Neural cell (in vitro differentiated cells): ENCODE measurements around the gene DMC1. TPM values are rescaled to one million over a fixed set of nuclear protein-coding genes. Genes with fewer than 3 reads are reported as not detected.

Experiments
- H2AFZ ChIP-seq: fragments of 200-600, 300-800 bp; sonication (generic), shearing (Covaris generic); 2 replicates; pipeline ENCODE4 v1.6.0; 2014; ENCODE audit warnings: low read depth, mild to moderate bottlenecking, antibody characterized with exemption, low read length, moderate library complexity
- H3F3A ChIP-seq: fragments of 200-600 bp; shearing (Covaris generic); 2 replicates; pipeline ENCODE4 v1.6.1; 2016; ENCODE audit warnings: mild to moderate bottlenecking, moderate library complexity, mixed read lengths, antibody characterized with exemption, low read length; ENCODE audit not compliant: insufficient read depth, poor library complexity, severe bottlenecking
- H3K27ac ChIP-seq: fragments of 200-600, 300-800 bp; sonication (generic), shearing (Covaris generic); 2 replicates; pipeline ENCODE4 v1.5.1; 2014; ENCODE audit warnings: mild to moderate bottlenecking, low read length, moderate library complexity
- H3K27me3 ChIP-seq: fragments of 300-800, 200-600 bp; sonication (generic), shearing (Covaris generic); 2 replicates; pipeline ENCODE4 v1.6.0; 2014; ENCODE audit warnings: mild to moderate bottlenecking, low read depth, low read length, moderate library complexity; ENCODE audit not compliant: insufficient read depth
- H3K36me3 ChIP-seq: fragments of 300-800, 200-600 bp; sonication (generic), shearing (Covaris generic); 2 replicates; pipeline ENCODE4 v1.5.1; 2014; ENCODE audit warnings: mild to moderate bottlenecking, antibody characterized with exemption, low read length, moderate library complexity; ENCODE audit not compliant: insufficient read depth
- H3K4me2 ChIP-seq: fragments of 300-800, 200-600 bp; sonication (generic), shearing (Covaris generic); 2 replicates; pipeline ENCODE4 v1.6.0; 2014; ENCODE audit warnings: mild to moderate bottlenecking, low read length
- H3K4me3 ChIP-seq: fragments of 300-800, 200-600 bp; sonication (generic), shearing (Covaris generic); 2 replicates; pipeline ENCODE4 v1.5.1; 2014; ENCODE audit warnings: mild to moderate bottlenecking, low read length, moderate library complexity
- H3K79me2 ChIP-seq: fragments of 200-600 bp; shearing (Covaris generic); replicated peaks from 2 replicates; pipeline ENCODE4 v1.6.0; 2014; ENCODE audit warnings: mild to moderate bottlenecking, low read length, moderate library complexity; ENCODE audit not compliant: insufficient read depth
- H3K9ac ChIP-seq: fragments of 300-800, 200-600 bp; sonication (generic), shearing (Covaris generic); 2 replicates; pipeline ENCODE4 v1.6.1; 2016; ENCODE audit warnings: mild to moderate bottlenecking, low read length, mixed read lengths
- H3K9me2 ChIP-seq: fragments of 200-600 bp; shearing (Covaris generic); 2 replicates; pipeline ENCODE4 v1.6.1; 2016; ENCODE audit warnings: mild to moderate bottlenecking, low read length, mixed read lengths; ENCODE audit not compliant: insufficient read depth
- H3K9me3 ChIP-seq: fragments of 200-600, 300-800 bp; sonication (generic), shearing (Covaris generic); 2 replicates; pipeline ENCODE4 v1.6.1; 2016; ENCODE audit warnings: mild to moderate bottlenecking, mixed run types, low read length, moderate library complexity, mixed read lengths
- H4K20me1 ChIP-seq: fragments of 200-600 bp; shearing (Covaris generic); 2 replicates; pipeline ENCODE4 v1.6.1; 2016; ENCODE audit warnings: mild to moderate bottlenecking, mixed run types; ENCODE audit not compliant: insufficient read depth
- CTCF ChIP-seq: fragments of 450-650 bp; IDR thresholded peaks from 2 replicates; pipeline ENCODE4 v1.5.1; 2014; ENCODE audit warnings: antibody characterized with exemption, mild to moderate bottlenecking, moderate library complexity; ENCODE audit not compliant: poor library complexity, severe bottlenecking
- EP300 ChIP-seq: fragments of 450-650 bp; conservative IDR thresholded peaks from 2 replicates; pipeline ENCODE4 v1.6.1; 2014; ENCODE audit warnings: antibody characterized with exemption, mild to moderate bottlenecking, moderate library complexity; ENCODE audit not compliant: poor library complexity, severe bottlenecking
- EZH2 ChIP-seq: fragments of 200-600, 300-800 bp; shearing (Covaris generic), sonication (generic); IDR thresholded peaks from 2 replicates; pipeline ENCODE4 v1.6.1; 2014; ENCODE audit warnings: antibody characterized with exemption, low read length, borderline replicate concordance, mild to moderate bottlenecking; ENCODE audit not compliant: insufficient read depth, poor library complexity, severe bottlenecking
- MXI1 ChIP-seq: fragments of 450-650 bp; conservative IDR thresholded peaks from 2 replicates; pipeline ENCODE4 v1.6.1; 2014; ENCODE audit warnings: antibody characterized with exemption, mild to moderate bottlenecking; ENCODE audit not compliant: poor library complexity, severe bottlenecking
- POLR2AphosphoS5 ChIP-seq: IDR thresholded peaks from 2 replicates; pipeline ENCODE4 v1.6.1; 2012
- RAD21 ChIP-seq: fragments of 450-650 bp; conservative IDR thresholded peaks from 2 replicates; pipeline ENCODE4 v1.6.1; 2014; ENCODE audit warnings: antibody characterized with exemption, mild to moderate bottlenecking, moderate library complexity
- REST ChIP-seq: IDR thresholded peaks from 2 replicates; pipeline ENCODE4 v1.6.1; 2012; ENCODE audit warnings: borderline replicate concordance
- SMC3 ChIP-seq: fragments of 450-650 bp; conservative IDR thresholded peaks from 2 replicates; pipeline ENCODE4 v1.6.1; 2014; ENCODE audit warnings: antibody characterized with exemption, mild to moderate bottlenecking, moderate library complexity; ENCODE audit not compliant: poor library complexity
- TAF1 ChIP-seq: IDR thresholded peaks from 2 replicates; pipeline ENCODE4 v1.6.1; 2012; ENCODE audit warnings: low read depth
- polyA plus RNA-seq: library from polyadenylated mRNA; depleted of rRNA; stranded (reverse); fragments of >200 nt; gene quantifications from 2 replicates; pipeline ENCODE4 v1.2.3, GENCODE V29; 2014

DMC1 gene
- polyA plus RNA-seq, 1 donor from 2014 or later: not detected

GRCh38 chr22:38524429-38524828 is 45.6 kb downstream of the DMC1 start:
- Histone ChIP-seq H3K36me3 (no peaks in the 10 kb centered on the region), H3K4me3 (no peak overlapping the region), H3K79me2 (no peaks in the 10 kb centered on the region), H4K20me1 (no peaks in the 10 kb centered on the region), H3K4me2 (no peak overlapping the region), H3K9me2 (no peaks in the 10 kb centered on the region), H3K9me3 (no peaks in the 10 kb centered on the region), H3K9ac (no peak overlapping the region), H3F3A (no peaks in the 10 kb centered on the region), H2AFZ (no peak overlapping the region), H3K27ac (no peak overlapping the region), H3K27me3 (no peaks in the 10 kb centered on the region)
- TF ChIP-seq POLR2AphosphoS5 (no peak), MXI1 (no peak), SMC3 (no peak), REST (no peak)

- Histone ChIP-seq H3K27me3 (no peaks in the 10 kb centered on the region), H4K20me1 (no peaks in the 10 kb centered on the region), H3K79me2 (no peaks in the 10 kb centered on the region), H3K27ac (no peak overlapping the region), H2AFZ (no peak overlapping the region), H3K4me3 (no peak overlapping the region), H3K4me2 (no peak overlapping the region), H3K9ac (no peak overlapping the region), H3K36me3 (no peaks in the 10 kb centered on the region), H3K9me2 (no peaks in the 10 kb centered on the region), H3F3A (no peaks in the 10 kb centered on the region), H3K9me3 (no peaks in the 10 kb centered on the region)
- TF ChIP-seq POLR2AphosphoS5 (no peak), SMC3 (no peak), MXI1 (no peak), EP300 (no peak), RAD21 (no peak), REST (no peak), CTCF (no peak), TAF1 (no peak), EZH2 (no peak)
Measured at GRCh38 chr22:38523479-38523878, 46.5 kb downstream of the DMC1 start.
